ENCODE measurements around the gene AAK1.
A peak's percentile ranks its signal among the peaks of the same experiment; 100 is the strongest.
"Not testable (repeated sequence)": the region's sequence is repeated elsewhere in the genome, so short reads cannot be mapped to it uniquely, and the experiment has no call there.

The AAK1 gene

GRCh38 chr2:69643602-69644505 lies at the start of gene AAK1:
TSS of gene AAK1 (minus strand) at chr2:69643739. CDS start at chr2:69643040, 699 bp downstream.
- peak; percentile 71 for DNase-seq (ENCODE audit: low read depth)

GRCh38 chr2:69692424-69692823 lies 48.9 kb upstream of the AAK1 start:
- no peak for DNase-seq (ENCODE audit: low read depth)

GRCh38 chr2:69689969-69690368 lies 46.4 kb upstream of the AAK1 start:
- DNase-seq (ENCODE audit: low read depth) = no peak

- DNase-seq (ENCODE audit: low read depth) = no peak
Measured at GRCh38 chr2:69689466-69689865, 45.9 kb upstream of the AAK1 start.

- no peak for DNase-seq (ENCODE audit: low read depth)
Measured at GRCh38 chr2:69687971-69688611, 44.6 kb upstream of the AAK1 start.

GRCh38 chr2:69686813-69687212 lies 43.3 kb upstream of the AAK1 start:
- no peak for DNase-seq (ENCODE audit: low read depth)

GRCh38 chr2:69685321-69686048 lies 41.9 kb upstream of the AAK1 start:
- DNase-seq (ENCODE audit: low read depth) = no peak

GRCh38 chr2:69683170-69683971 lies 39.8 kb upstream of the AAK1 start:
- DNase-seq (ENCODE audit: low read depth) = no peak

GRCh38 chr2:69682525-69682924 lies 39.0 kb upstream of the AAK1 start:
- no peak for DNase-seq (ENCODE audit: low read depth)

GRCh38 chr2:69680001-69680675 lies 36.6 kb upstream of the AAK1 start:
- DNase-seq (ENCODE audit: low read depth) = no peak

- no peak for DNase-seq (ENCODE audit: low read depth)
Measured at GRCh38 chr2:69677914-69678313, 34.4 kb upstream of the AAK1 start.

GRCh38 chr2:69676146-69676545 lies 32.6 kb upstream of the AAK1 start:
- DNase-seq (ENCODE audit: low read depth) = no peak

GRCh38 chr2:69674316-69674670 lies 30.8 kb upstream of the AAK1 start:
- no peak for DNase-seq (ENCODE audit: low read depth)

GRCh38 chr2:69673098-69673497 lies 29.6 kb upstream of the AAK1 start:
- DNase-seq (ENCODE audit: low read depth) = not testable (repeated sequence)

GRCh38 chr2:69669666-69670065 lies 26.1 kb upstream of the AAK1 start:
- DNase-seq (ENCODE audit: low read depth) = no peak

- DNase-seq (ENCODE audit: low read depth) = no peak
Measured at GRCh38 chr2:69668598-69668997, 25.1 kb upstream of the AAK1 start.

- DNase-seq (ENCODE audit: low read depth) = no peak
Measured at GRCh38 chr2:69667805-69668382, 24.4 kb upstream of the AAK1 start.

- DNase-seq (ENCODE audit: low read depth) = no peak
Measured at GRCh38 chr2:69665152-69665551, 21.6 kb upstream of the AAK1 start.

GRCh38 chr2:69663860-69664259 lies 20.3 kb upstream of the AAK1 start:
- no peak for DNase-seq (ENCODE audit: low read depth)

- DNase-seq (ENCODE audit: low read depth) = not testable (repeated sequence)
Measured at GRCh38 chr2:69662547-69662946, 19.0 kb upstream of the AAK1 start.

GRCh38 chr2:69660637-69661036 lies 17.1 kb upstream of the AAK1 start:
- DNase-seq (ENCODE audit: low read depth) = no peak
